H9 (cell line): ENCODE measurements around the gene ANAPC10. TPM values are rescaled to one million over a fixed set of nuclear protein-coding genes. Genes with fewer than 3 reads are reported as not detected.

Experiments
- DNase-seq: peaks from one replicate; pipeline ENCODE4 v3.0.0-alpha.2; 2017
- H2AFZ ChIP-seq: one replicate; pipeline ENCODE4 v1.6.1; 2013; ENCODE audit warnings: mild to moderate bottlenecking, low read length, control low read depth, moderate library complexity
- H2AK5ac ChIP-seq: 2 replicates; pipeline ENCODE4 v1.6.1; 2013; ENCODE audit warnings: low read length, control low read depth, mixed read lengths; ENCODE audit not compliant: insufficient read length
- H2BK120ac ChIP-seq: one replicate; pipeline ENCODE4 v1.6.1; 2013; ENCODE audit warnings: low read depth, mild to moderate bottlenecking, low read length, control low read depth, inconsistent platforms; ENCODE audit not compliant: poor library complexity, severe bottlenecking
- H2BK12ac ChIP-seq: 2 replicates; pipeline ENCODE4 v1.6.1; 2013; ENCODE audit warnings: low read length, control low read depth, mixed read lengths, low read depth; ENCODE audit not compliant: insufficient read length
- H2BK15ac ChIP-seq: 2 replicates; pipeline ENCODE4 v1.6.1; 2013; ENCODE audit warnings: low read depth, low read length, control low read depth
- H2BK20ac ChIP-seq: one replicate; pipeline ENCODE4 v1.6.1; 2013; ENCODE audit warnings: low read depth, mild to moderate bottlenecking, low read length, control low read depth, inconsistent platforms; ENCODE audit not compliant: poor library complexity, severe bottlenecking
- H2BK5ac ChIP-seq: 2 replicates; pipeline ENCODE4 v1.6.1; 2013; ENCODE audit warnings: low read length, control low read depth, mixed read lengths; ENCODE audit not compliant: insufficient read length
- H3K14ac ChIP-seq: 2 replicates; pipeline ENCODE4 v1.6.1; 2013; ENCODE audit warnings: low read length, control low read depth; ENCODE audit not compliant: insufficient read depth
- H3K18ac ChIP-seq: 2 replicates; pipeline ENCODE4 v1.6.1; 2013; ENCODE audit warnings: low read depth, mild to moderate bottlenecking, mixed read lengths, low read length, control low read depth; ENCODE audit not compliant: insufficient read length
- H3K23ac ChIP-seq: 2 replicates; pipeline ENCODE4 v1.6.1; 2013; ENCODE audit warnings: low read length, control low read depth, mixed read lengths, low read depth; ENCODE audit not compliant: insufficient read length
- H3K23me2 ChIP-seq: 2 replicates; pipeline ENCODE4 v1.6.1; 2013; ENCODE audit warnings: low read depth, mild to moderate bottlenecking, mixed read lengths, low read length, control low read depth; ENCODE audit not compliant: insufficient read length, poor library complexity, severe bottlenecking
- H3K27ac ChIP-seq: 2 replicates; pipeline ENCODE4 v1.5.1; 2013; ENCODE audit warnings: low read length, control low read depth, mixed read lengths, low read depth; ENCODE audit not compliant: insufficient read length
- H3K27me3 ChIP-seq: 2 replicates; pipeline ENCODE4 v1.6.1; 2013; ENCODE audit warnings: low read length, control low read depth, inconsistent platforms; ENCODE audit not compliant: insufficient read depth
- H3K4ac ChIP-seq: 2 replicates; pipeline ENCODE4 v1.6.1; 2013; ENCODE audit warnings: low read depth, mild to moderate bottlenecking, control low read depth, inconsistent platforms, low read length, moderate library complexity
- H3K4me1 ChIP-seq: 2 replicates; pipeline ENCODE4 v1.6.1; 2013; ENCODE audit warnings: low read length, control low read depth, inconsistent platforms; ENCODE audit not compliant: insufficient read depth
- H3K4me2 ChIP-seq: 2 replicates; pipeline ENCODE4 v1.6.1; 2013; ENCODE audit warnings: low read length, control low read depth, mixed read lengths; ENCODE audit not compliant: insufficient read length, insufficient read depth
- H3K56ac ChIP-seq: 2 replicates; pipeline ENCODE4 v1.6.1; 2013; ENCODE audit warnings: low read depth, mild to moderate bottlenecking, mixed read lengths, low read length, control low read depth; ENCODE audit not compliant: insufficient read length
- H3K79me1 ChIP-seq: 2 replicates; pipeline ENCODE4 v1.6.1; 2013; ENCODE audit warnings: low read depth, mild to moderate bottlenecking, moderate library complexity, low read length, control low read depth, inconsistent platforms; ENCODE audit not compliant: insufficient read depth, poor library complexity, severe bottlenecking
- H3K79me2 ChIP-seq: 2 replicates; pipeline ENCODE4 v1.6.1; 2013; ENCODE audit warnings: low read length, control low read depth, inconsistent platforms; ENCODE audit not compliant: insufficient read depth
- H3K9ac ChIP-seq: 2 replicates; pipeline ENCODE4 v1.6.1; 2013; ENCODE audit warnings: low read length, control low read depth, mixed read lengths; ENCODE audit not compliant: insufficient read length; ENCODE audit errors: extremely low read depth
- H3K9me3 ChIP-seq: one replicate; pipeline ENCODE4 v1.6.1; 2013; ENCODE audit warnings: low read depth, low read length, inconsistent platforms; ENCODE audit not compliant: control insufficient read depth
- H3T11ph ChIP-seq: one replicate; pipeline ENCODE4 v1.6.1; 2013; ENCODE audit warnings: mild to moderate bottlenecking, low read length, control low read depth, inconsistent platforms
- H4K20me1 ChIP-seq: one replicate; pipeline ENCODE4 v1.6.1; 2013; ENCODE audit not compliant: control insufficient read depth, insufficient read length, insufficient read depth
- H4K5ac ChIP-seq: 2 replicates; pipeline ENCODE4 v1.6.1; 2013; ENCODE audit warnings: low read depth, mild to moderate bottlenecking, mixed read lengths, low read length, control low read depth; ENCODE audit not compliant: insufficient read length
- H4K8ac ChIP-seq: replicated peaks from 2 replicates; pipeline ENCODE4 v1.6.1; 2013; ENCODE audit warnings: low read length, control low read depth, mixed read lengths, low read depth; ENCODE audit not compliant: insufficient read length
- H4K91ac ChIP-seq: 2 replicates; pipeline ENCODE4 v1.6.1; 2013; ENCODE audit warnings: low read depth, mild to moderate bottlenecking, moderate library complexity, mixed read lengths, low read length, control low read depth; ENCODE audit not compliant: insufficient read length
- H3K27ac Mint-ChIP-seq, 3 experiments: 2 replicates in 2 of 3; 3 replicates in 1 of 3; pipeline ENCODE4 v1.8.0; 2020 to 2021; ENCODE audit warnings: mixed read lengths in 3 of 3, mild to moderate bottlenecking in 1 of 3, moderate library complexity in 1 of 3
- H3K27me3 Mint-ChIP-seq: 2 replicates; pipeline ENCODE4 v1.8.0; 2021; ENCODE audit warnings: low read depth, mild to moderate bottlenecking, moderate library complexity, mixed read lengths
- H3K36me3 Mint-ChIP-seq, 3 experiments: 2 replicates in 2 of 3; 3 replicates in 1 of 3; pipeline ENCODE4 v1.8.0; 2020 to 2021; ENCODE audit warnings: low read depth in 3 of 3, mixed read lengths in 3 of 3; ENCODE audit not compliant: insufficient read depth in 1 of 3
- H3K4me1 Mint-ChIP-seq, 2 experiments: 2 replicates each; pipeline ENCODE4 v1.8.0; 2020; ENCODE audit warnings: mixed read lengths in 2 of 2
- H3K4me3 Mint-ChIP-seq, 2 experiments: 2 replicates in 1 of 2; 3 replicates in 1 of 2; pipeline ENCODE4 v1.8.0; 2020 to 2021; ENCODE audit warnings: mild to moderate bottlenecking in 2 of 2, mixed read lengths in 2 of 2, moderate library complexity in 1 of 2
- H3K9me3 Mint-ChIP-seq, 2 experiments: 2 replicates in 1 of 2; 3 replicates in 1 of 2; pipeline ENCODE4 v1.8.0; 2020; ENCODE audit warnings: mild to moderate bottlenecking in 2 of 2, mixed read lengths in 2 of 2, moderate library complexity in 1 of 2
- WGBS: extraction: QIAGEN DNeasy Blood & Tissue Kit; methylation state at CpG from one replicate; pipeline ENCODE4 v1.1.7; 2013; ENCODE audit warnings: missing lambda C conversion rate, low lambda C conversion rate, mixed read lengths; ENCODE audit not compliant: insufficient read length; ENCODE audit errors: extremely low coverage; 5-methylcytosine and 5-hydroxymethylcytosine counted together
- total RNA-seq: library from RNA; stranded (reverse); gene quantifications from 2 replicates; pipeline ENCODE4 v1.2.1, GENCODE V29; 2021
- TF ChIP-seq, protein P1 (sequence below): fragments of 200-600 bp; sonication (generic); conservative IDR thresholded peaks from 3 replicates; pipeline ENCODE4 v1.8.0; 2021; ENCODE audit warnings: antibody characterized with exemption, mild to moderate bottlenecking

ANAPC10 gene
- total RNA-seq, 1 experiment from 2014 or later, result 25.3 TPM

DNA sequence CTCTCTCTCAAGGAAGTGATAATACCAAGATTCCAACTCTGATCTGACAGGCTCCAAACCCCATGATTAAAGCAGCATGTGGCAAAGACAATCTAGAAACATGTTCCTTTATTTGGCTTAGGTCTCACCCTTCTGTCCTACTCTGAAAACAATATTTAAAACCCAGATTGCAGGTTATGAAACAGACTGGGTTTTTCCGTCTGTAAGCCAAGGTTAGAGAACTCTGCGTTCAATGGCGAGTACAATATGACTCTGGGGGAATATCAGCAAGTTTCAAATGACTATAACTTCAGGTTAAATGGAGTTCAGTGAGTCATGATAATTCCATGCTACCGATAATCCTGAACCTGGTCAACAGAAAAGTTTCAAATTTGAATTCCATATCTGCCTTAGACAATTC, 50.8 kb downstream of the ANAPC10 start:
- no CpG with 5 or more reads among the region's 4 CpGs for WGBS
- no peak for DNase-seq

More for the DNA sequence above, 50.8 kb downstream of the ANAPC10 start:
- Histone ChIP-seq H4K8ac (no peak overlapping the region), H2BK120ac (no peak overlapping the region), H3K79me2 (no peaks in the 10 kb centered on the region), H3K23ac (no peak overlapping the region), H3K27ac (no peak overlapping the region), H4K20me1 (no peaks in the 10 kb centered on the region), H3K4ac (no peak overlapping the region), H2BK20ac (no peak overlapping the region), H3K14ac (no peak overlapping the region), H3K9me3 (no peaks in the 10 kb centered on the region), H4K91ac (no peak overlapping the region), H3K23me2 (no peaks in the 10 kb centered on the region), H3K27me3 (no peaks in the 10 kb centered on the region), H3K4me2 (no peak overlapping the region), H2BK12ac (no peak overlapping the region), H3K4me1 (no peaks in the 10 kb centered on the region), H3K9ac (no peak overlapping the region), H3K56ac (no peak overlapping the region), H2AFZ (no peak overlapping the region), H3K79me1 (no peaks in the 10 kb centered on the region), H2BK5ac (no peak overlapping the region), H3T11ph (no peak overlapping the region), H2BK15ac (no peak overlapping the region), H4K5ac (no peak overlapping the region), H2AK5ac (no peak overlapping the region), H3K18ac (no peak overlapping the region)
- Mint-ChIP-seq H3K27me3 (no peaks in the 10 kb centered on the region), H3K4me1 (peaks cover 0 to 2% of the 10 kb centered on the region in 2 experiments; a peak in 2 of 4 replicates), H3K36me3 (peaks cover 8 to 19% (median 12%) of the 10 kb centered on the region in 3 experiments), H3K27ac (no peak overlapping the region), H3K4me3 (no peak overlapping the region), H3K9me3 (no peaks in the 10 kb centered on the region; a peak in 1 of 5 replicates)
- TF ChIP-seq, protein P1, sequence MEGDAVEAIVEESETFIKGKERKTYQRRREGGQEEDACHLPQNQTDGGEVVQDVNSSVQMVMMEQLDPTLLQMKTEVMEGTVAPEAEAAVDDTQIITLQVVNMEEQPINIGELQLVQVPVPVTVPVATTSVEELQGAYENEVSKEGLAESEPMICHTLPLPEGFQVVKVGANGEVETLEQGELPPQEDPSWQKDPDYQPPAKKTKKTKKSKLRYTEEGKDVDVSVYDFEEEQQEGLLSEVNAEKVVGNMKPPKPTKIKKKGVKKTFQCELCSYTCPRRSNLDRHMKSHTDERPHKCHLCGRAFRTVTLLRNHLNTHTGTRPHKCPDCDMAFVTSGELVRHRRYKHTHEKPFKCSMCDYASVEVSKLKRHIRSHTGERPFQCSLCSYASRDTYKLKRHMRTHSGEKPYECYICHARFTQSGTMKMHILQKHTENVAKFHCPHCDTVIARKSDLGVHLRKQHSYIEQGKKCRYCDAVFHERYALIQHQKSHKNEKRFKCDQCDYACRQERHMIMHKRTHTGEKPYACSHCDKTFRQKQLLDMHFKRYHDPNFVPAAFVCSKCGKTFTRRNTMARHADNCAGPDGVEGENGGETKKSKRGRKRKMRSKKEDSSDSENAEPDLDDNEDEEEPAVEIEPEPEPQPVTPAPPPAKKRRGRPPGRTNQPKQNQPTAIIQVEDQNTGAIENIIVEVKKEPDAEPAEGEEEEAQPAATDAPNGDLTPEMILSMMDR, result no peak
